Measurements from ENCODE around the gene DDX59.

The DDX59 gene

GRCh38 chr1:200669314-200670241 is at the start of gene DDX59:
DDX59 (minus strand) TSS chr1:200669907; CDS start chr1:200666740, 3,167 bp downstream.
- DNase-seq: peak; percentile 99

- peak; percentile 83 for DNase-seq
Observed at GRCh38 chr1:200714504-200715187, 44.9 kb upstream of the DDX59 start.

- DNase-seq: no peak
Observed at GRCh38 chr1:200710166-200710565, 40.5 kb upstream of the DDX59 start.

- DNase-seq: no peak
Observed at GRCh38 chr1:200708769-200709168, 39.1 kb upstream of the DDX59 start.

GRCh38 chr1:200708161-200708560 is 38.5 kb upstream of the DDX59 start:
- no peak for DNase-seq

GRCh38 chr1:200707116-200707515 is 37.4 kb upstream of the DDX59 start:
- DNase-seq: no peak

GRCh38 chr1:200706111-200706814 is 36.6 kb upstream of the DDX59 start:
- no peak for DNase-seq

GRCh38 chr1:200704986-200705500 is 35.3 kb upstream of the DDX59 start:
- DNase-seq: peak; percentile 8

GRCh38 chr1:200699871-200700270 is 30.2 kb upstream of the DDX59 start:
- peak; percentile 47 for DNase-seq

GRCh38 chr1:200694738-200695137 is 25.0 kb upstream of the DDX59 start:
- no peak for DNase-seq

- DNase-seq: no peak
Observed at GRCh38 chr1:200693327-200693726, 23.6 kb upstream of the DDX59 start.

GRCh38 chr1:200692316-200692715 is 22.6 kb upstream of the DDX59 start:
- DNase-seq: no peak

GRCh38 chr1:200686620-200687019 is 16.9 kb upstream of the DDX59 start:
- DNase-seq: no peak

- no peak for DNase-seq
Observed at GRCh38 chr1:200684015-200684414, 14.3 kb upstream of the DDX59 start.

GRCh38 chr1:200683298-200683697 is 13.6 kb upstream of the DDX59 start:
- no peak for DNase-seq

GRCh38 chr1:200681231-200681630 is 11.5 kb upstream of the DDX59 start:
- no peak for DNase-seq

- no peak for DNase-seq
Observed at GRCh38 chr1:200676829-200677228, 7.1 kb upstream of the DDX59 start.

- no peak for DNase-seq
Observed at GRCh38 chr1:200675588-200675852, 5.8 kb upstream of the DDX59 start.

- no peak for DNase-seq
Observed at GRCh38 chr1:200674838-200675587, 5.3 kb upstream of the DDX59 start.

GRCh38 chr1:200673952-200674823 is 4.5 kb upstream of the DDX59 start:
- DNase-seq: peak; percentile 82

GRCh38 chr1:200671235-200671786 is 1.6 kb upstream of the DDX59 start:
- DNase-seq: peak; percentile 16
